GM23338 (cell line): ENCODE results near the gene RBM28.

ENCODE experiments used
- CREB1 ChIP-seq: fragments of 250-450 bp; sonication (Bioruptor Pico); IDR thresholded peaks from 2 replicates; pipeline ENCODE4 v1.5.0; 2020; ENCODE audit warnings: low read depth, mild to moderate bottlenecking, moderate library complexity
- CTCF ChIP-seq, 2 experiments: fragments of 200-600 bp in 1 of 2; sonication (generic) in 1 of 2; conservative IDR thresholded peaks; 2 replicates each; pipeline versions ENCODE4 v1.5.1 to v1.6.1; 2016 to 2017; ENCODE audit warnings: antibody characterized with exemption in 2 of 2, low read depth in 2 of 2, mild to moderate bottlenecking in 2 of 2, moderate library complexity in 1 of 2
- ETS1 ChIP-seq: IDR thresholded peaks from 2 replicates; pipeline ENCODE4 v1.6.1; 2016; ENCODE audit warnings: antibody characterized with exemption
- EZH2 ChIP-seq: fragments of 200-600 bp; sonication (generic); IDR thresholded peaks from one replicate; pipeline ENCODE4 v1.8.0; 2017; ENCODE audit warnings: antibody characterized with exemption, mild to moderate bottlenecking, low read depth; ENCODE audit not compliant: unreplicated experiment
- EZH2phosphoT487 ChIP-seq: fragments of 200-600 bp; sonication (generic); IDR thresholded peaks from one replicate; pipeline ENCODE4 v1.8.1; 2018; ENCODE audit warnings: antibody characterized with exemption; ENCODE audit not compliant: unreplicated experiment
- POLR2AphosphoS5 ChIP-seq: IDR thresholded peaks from 2 replicates; pipeline ENCODE4 v1.6.1; 2016; ENCODE audit warnings: antibody characterized with exemption, low read depth
- ZNF462 ChIP-seq: fragments of 250-450 bp; sonication (Bioruptor Pico); IDR thresholded peaks from 2 replicates; pipeline ENCODE4 v1.5.0; 2020; ENCODE audit warnings: mild to moderate bottlenecking, moderate library complexity

GRCh38 chr7:128390871-128391565 lies 47.3 kb upstream of the RBM28 start:
- TF ChIP-seq ETS1 = no peak
- TF ChIP-seq EZH2 = no peak
- no peak for TF ChIP-seq CTCF (conservative IDR thresholded peaks at IDR 0.05; ENCODE audit: low read depth in 2 of 2)
- no peak for TF ChIP-seq POLR2AphosphoS5
- no peak for TF ChIP-seq EZH2phosphoT487
- TF ChIP-seq CREB1 (CRISPR knock-in tag) = no peak
- TF ChIP-seq ZNF462 = no peak
